MM.1S (cell line): ENCODE measurements around the gene ZNF79.

ENCODE experiments used
- DNase-seq: peaks from one replicate; pipeline ENCODE4 v3.0.0-alpha.2; 2015
- H2AFZ ChIP-seq: fragments of 300-600 bp; sonication (generic); 2 replicates; pipeline ENCODE4 v1.6.0; 2016; ENCODE audit warnings: antibody characterized with exemption, low read length
- H3F3A ChIP-seq: fragments of 300-600 bp; sonication (generic); 2 replicates; pipeline ENCODE4 v1.6.1; 2016; ENCODE audit warnings: mild to moderate bottlenecking, antibody characterized with exemption, low read length, moderate library complexity, mixed read lengths; ENCODE audit not compliant: insufficient read depth
- H3K27ac ChIP-seq: fragments of 300-600 bp; sonication (generic); 2 replicates; pipeline ENCODE4 v1.5.1; 2016; ENCODE audit warnings: mild to moderate bottlenecking, low read length
- H3K27me3 ChIP-seq: fragments of 300-600 bp; sonication (generic); replicated peaks from 2 replicates; pipeline ENCODE4 v1.6.0; 2016; ENCODE audit warnings: low read length; ENCODE audit not compliant: insufficient read depth
- H3K36me3 ChIP-seq: fragments of 300-600 bp; sonication (generic); replicated peaks from 2 replicates; pipeline ENCODE4 v1.6.1; 2016; ENCODE audit warnings: mild to moderate bottlenecking, low read length, mixed read lengths; ENCODE audit not compliant: insufficient read depth
- H3K4me1 ChIP-seq: fragments of 300-600 bp; sonication (generic); 2 replicates; pipeline ENCODE4 v1.6.1; 2016; ENCODE audit warnings: low read length, mixed read lengths
- H3K4me2 ChIP-seq: fragments of 300-600 bp; sonication (generic); 2 replicates; pipeline ENCODE4 v1.6.0; 2016; ENCODE audit warnings: low read depth, low read length
- H3K4me3 ChIP-seq: fragments of 300-600 bp; sonication (generic); 2 replicates; pipeline ENCODE4 v1.5.1; 2016; ENCODE audit warnings: low read length, mixed read lengths
- H3K79me2 ChIP-seq: fragments of 300-600 bp; sonication (generic); 2 replicates; pipeline ENCODE4 v1.6.1; 2016; ENCODE audit warnings: mixed run types, low read length, mixed read lengths
- H3K9ac ChIP-seq: fragments of 300-600 bp; sonication (generic); 2 replicates; pipeline ENCODE4 v1.6.1; 2016; ENCODE audit warnings: low read length, mixed read lengths
- H3K9me2 ChIP-seq: fragments of 300-600 bp; sonication (generic); replicated peaks from 2 replicates; pipeline ENCODE4 v1.6.1; 2016; ENCODE audit warnings: mild to moderate bottlenecking, low read length, mixed read lengths; ENCODE audit not compliant: insufficient read depth
- H3K9me3 ChIP-seq: fragments of 300-600 bp; sonication (generic); replicated peaks from 2 replicates; pipeline ENCODE4 v1.6.1; 2016; ENCODE audit warnings: mild to moderate bottlenecking, low read length, mixed read lengths; ENCODE audit not compliant: insufficient read depth
- H4K20me1 ChIP-seq: fragments of 300-600 bp; sonication (generic); 2 replicates; pipeline ENCODE4 v1.6.1; 2016; ENCODE audit warnings: mild to moderate bottlenecking, low read length, moderate library complexity, mixed read lengths; ENCODE audit not compliant: insufficient read depth
- EZH2 ChIP-seq: fragments of 300-600 bp; sonication (generic); optimal IDR thresholded peaks from 2 replicates; pipeline ENCODE3; 2017; ENCODE audit warnings: low read depth, mild to moderate bottlenecking, antibody characterized with exemption, low read length, mixed read lengths
- EZH2phosphoT487 ChIP-seq: fragments of 300-600 bp; sonication (generic); IDR thresholded peaks from 2 replicates; pipeline ENCODE4 v1.6.1; 2018; ENCODE audit warnings: antibody characterized with exemption, low read length
- TF ChIP-seq, protein P1 (sequence below): fragments of 300-600 bp; sonication (generic); IDR thresholded peaks from 2 replicates; pipeline ENCODE4 v1.5.1; 2016; ENCODE audit warnings: antibody characterized with exemption, low read length, mixed read lengths

The ZNF79 gene

DNA sequence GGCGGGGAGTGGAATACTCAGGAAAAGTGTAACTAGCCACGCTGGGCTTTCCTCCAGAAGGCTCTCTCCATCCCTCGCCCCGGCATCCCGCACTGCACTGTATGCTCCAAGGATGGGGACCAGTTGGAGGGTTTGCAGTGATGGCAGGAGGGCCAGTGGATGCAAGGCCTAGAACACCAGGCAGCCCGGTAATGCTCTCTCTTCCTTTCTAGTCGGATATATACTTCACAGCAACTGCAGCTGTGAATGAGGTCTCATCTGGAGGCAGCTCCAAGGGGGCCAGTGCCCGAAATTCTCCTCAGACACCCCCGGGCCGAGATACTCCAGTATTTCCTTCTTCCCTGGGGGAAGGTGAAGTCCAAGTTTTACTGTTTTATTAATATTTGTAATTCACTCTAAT lies 37.2 kb upstream of the ZNF79 start:
- no peaks in the 10 kb centered on the region for H3K36me3 ChIP-seq
- no peaks in the 10 kb centered on the region for H4K20me1 ChIP-seq
- H3K79me2 ChIP-seq: no peaks in the 10 kb centered on the region
- no peak overlapping the region for H3K4me2 ChIP-seq
- no peak overlapping the region for H3K4me3 ChIP-seq
- H2AFZ ChIP-seq: no peak overlapping the region
- no peak overlapping the region for H3K27ac ChIP-seq
- no peak overlapping the region for H3K9ac ChIP-seq
- no peaks in the 10 kb centered on the region for H3K9me3 ChIP-seq
- no peak for DNase-seq
- TF ChIP-seq, protein P1, sequence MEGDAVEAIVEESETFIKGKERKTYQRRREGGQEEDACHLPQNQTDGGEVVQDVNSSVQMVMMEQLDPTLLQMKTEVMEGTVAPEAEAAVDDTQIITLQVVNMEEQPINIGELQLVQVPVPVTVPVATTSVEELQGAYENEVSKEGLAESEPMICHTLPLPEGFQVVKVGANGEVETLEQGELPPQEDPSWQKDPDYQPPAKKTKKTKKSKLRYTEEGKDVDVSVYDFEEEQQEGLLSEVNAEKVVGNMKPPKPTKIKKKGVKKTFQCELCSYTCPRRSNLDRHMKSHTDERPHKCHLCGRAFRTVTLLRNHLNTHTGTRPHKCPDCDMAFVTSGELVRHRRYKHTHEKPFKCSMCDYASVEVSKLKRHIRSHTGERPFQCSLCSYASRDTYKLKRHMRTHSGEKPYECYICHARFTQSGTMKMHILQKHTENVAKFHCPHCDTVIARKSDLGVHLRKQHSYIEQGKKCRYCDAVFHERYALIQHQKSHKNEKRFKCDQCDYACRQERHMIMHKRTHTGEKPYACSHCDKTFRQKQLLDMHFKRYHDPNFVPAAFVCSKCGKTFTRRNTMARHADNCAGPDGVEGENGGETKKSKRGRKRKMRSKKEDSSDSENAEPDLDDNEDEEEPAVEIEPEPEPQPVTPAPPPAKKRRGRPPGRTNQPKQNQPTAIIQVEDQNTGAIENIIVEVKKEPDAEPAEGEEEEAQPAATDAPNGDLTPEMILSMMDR: no peak
- no peak for TF ChIP-seq EZH2
- TF ChIP-seq EZH2phosphoT487: no peak
- no peaks in the 10 kb centered on the region for H3F3A ChIP-seq
- peaks cover 4% of the 10 kb centered on the region; the same call in 1 of the 2 replicates for H3K4me1 ChIP-seq
- H3K9me2 ChIP-seq: no peaks in the 10 kb centered on the region
- no peaks in the 10 kb centered on the region for H3K27me3 ChIP-seq

DNA sequence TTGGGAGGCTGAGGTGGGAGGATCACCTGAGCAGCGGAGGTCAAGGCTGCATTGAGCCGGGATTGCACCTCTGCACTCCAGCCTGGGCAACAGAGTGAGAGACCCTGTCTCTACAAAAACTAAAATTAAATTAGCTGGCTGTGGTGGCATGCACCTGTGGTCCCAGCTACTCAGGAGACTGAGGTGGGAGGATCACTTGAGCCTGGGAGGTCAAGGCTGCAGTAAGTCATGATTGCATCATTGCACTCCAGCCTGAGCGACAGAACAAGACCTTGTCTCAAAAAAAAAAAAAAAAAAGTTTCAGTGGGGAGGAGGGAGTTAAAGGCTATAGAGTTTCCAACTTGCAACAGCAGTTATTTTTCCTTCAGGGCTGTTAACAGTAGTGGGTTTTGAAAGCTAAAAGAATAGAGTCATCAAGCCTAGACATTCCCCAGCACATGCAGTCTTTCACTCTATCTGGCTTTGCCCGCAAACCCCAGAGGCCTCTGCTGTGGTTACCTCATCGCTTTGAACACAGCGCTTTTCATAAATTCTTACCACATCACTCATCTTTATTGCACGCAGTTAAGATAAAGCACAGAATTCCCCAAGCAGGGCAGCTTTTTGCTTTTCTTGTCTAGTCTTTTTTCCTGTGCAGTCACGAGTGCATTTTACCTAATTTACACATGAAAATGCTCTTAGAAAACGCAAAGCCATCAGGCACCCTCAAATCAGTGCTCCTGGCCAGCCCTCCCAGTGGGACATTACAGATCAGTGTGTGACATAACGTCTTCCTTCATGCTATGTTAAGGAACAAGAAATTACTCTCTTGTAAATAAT lies 35.9 kb upstream of the ZNF79 start:
- peaks cover 4% of the 10 kb centered on the region; the same call in 1 of the 2 replicates for H3K4me1 ChIP-seq
- peak overlapping the region; percentile 31; the same call in 1 of the 2 replicates for H3K27ac ChIP-seq
- H3K27me3 ChIP-seq: no peaks in the 10 kb centered on the region
- peak; percentile 18 for DNase-seq
- no peak for TF ChIP-seq EZH2
- no peak for TF ChIP-seq EZH2phosphoT487
- TF ChIP-seq, protein P1: no peak
- no peaks in the 10 kb centered on the region for H3K9me2 ChIP-seq
- no peaks in the 10 kb centered on the region for H3K36me3 ChIP-seq
- no peaks in the 10 kb centered on the region for H3K79me2 ChIP-seq
- H2AFZ ChIP-seq: no peak overlapping the region
- no peaks in the 10 kb centered on the region for H3K9me3 ChIP-seq
- no peaks in the 10 kb centered on the region for H3F3A ChIP-seq
- H4K20me1 ChIP-seq: no peaks in the 10 kb centered on the region
- H3K4me2 ChIP-seq: 0 out of 2 replicates have a peak overlapping the region, but pooled peaks have one; percentile 7
- no peak overlapping the region for H3K4me3 ChIP-seq
- H3K9ac ChIP-seq: no peak overlapping the region

DNA sequence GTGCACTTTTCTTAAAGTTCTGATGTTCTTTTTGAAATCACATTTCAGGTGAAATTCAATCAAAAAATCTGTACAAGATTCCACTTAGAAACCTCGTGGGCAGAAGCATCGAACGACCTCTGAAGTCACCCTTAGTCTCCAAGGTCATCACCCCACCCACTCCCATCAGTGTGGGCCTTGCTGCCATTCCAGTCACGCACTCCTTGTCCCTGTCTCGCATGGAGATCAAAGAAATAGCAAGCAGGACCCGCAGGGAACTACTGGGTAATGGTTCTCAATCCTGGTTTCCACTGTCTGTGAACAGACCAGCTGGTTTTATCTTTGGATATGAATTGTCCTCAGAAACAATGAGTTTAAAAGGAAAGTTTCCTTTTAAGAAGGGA lies 35.3 kb upstream of the ZNF79 start:
- DNase-seq: no peak
- H3K79me2 ChIP-seq: no peaks in the 10 kb centered on the region
- no peaks in the 10 kb centered on the region for H3K9me3 ChIP-seq
- H3K4me1 ChIP-seq: peaks cover 4% of the 10 kb centered on the region; the same call in 1 of the 2 replicates
- H3K27ac ChIP-seq: peak overlapping the region; percentile 31; the same call in 1 of the 2 replicates
- no peaks in the 10 kb centered on the region for H3K36me3 ChIP-seq
- no peaks in the 10 kb centered on the region for H3K27me3 ChIP-seq
- H3F3A ChIP-seq: no peaks in the 10 kb centered on the region
- 0 out of 2 replicates have a peak overlapping the region, but pooled peaks have one; percentile 7 for H3K4me2 ChIP-seq
- no peak overlapping the region for H3K4me3 ChIP-seq
- H4K20me1 ChIP-seq: no peaks in the 10 kb centered on the region
- H2AFZ ChIP-seq: no peak overlapping the region
- TF ChIP-seq, protein P1: no peak
- TF ChIP-seq EZH2 (no peak), EZH2phosphoT487 (no peak)
- no peak overlapping the region for H3K9ac ChIP-seq
- no peaks in the 10 kb centered on the region for H3K9me2 ChIP-seq
